Central memory CD8-positive, alpha-beta T cell (primary cell): ENCODE measurements around the gene UNC93B1.

Experiments
- ATAC-seq: fragments of 150-1000 bp; cut with Tn5 transposase; replicated peaks from 2 replicates; pipeline ENCODE4 v1.10.0; 2022; ENCODE audit warnings: mild to moderate bottlenecking, moderate FRiP score, moderate number of reproducible peaks; ENCODE audit not compliant: poor library complexity, severe bottlenecking; ENCODE audit errors: extremely low read depth
- DNase-seq, 2 donors: peaks; one replicate each; pipeline ENCODE4 v3.0.0; 2021; ENCODE audit warnings: low spot score in 2 of 2
- H3K27ac Mint-ChIP-seq: one replicate; pipeline ENCODE4 v1.8.0; 2022; ENCODE audit warnings: low read depth, mild to moderate bottlenecking, moderate library complexity, mixed read lengths
- H3K27me3 Mint-ChIP-seq: one replicate; pipeline ENCODE4 v1.8.0; 2022; ENCODE audit warnings: mixed read lengths
- H3K36me3 Mint-ChIP-seq: one replicate; pipeline ENCODE4 v1.8.0; 2022; ENCODE audit warnings: mild to moderate bottlenecking, moderate library complexity, mixed read lengths; ENCODE audit not compliant: insufficient read depth
- H3K4me1 Mint-ChIP-seq: one replicate; pipeline ENCODE4 v1.8.0; 2022; ENCODE audit warnings: mixed read lengths
- H3K4me3 Mint-ChIP-seq: one replicate; pipeline ENCODE4 v1.8.0; 2022; ENCODE audit warnings: mild to moderate bottlenecking, moderate library complexity, mixed read lengths
- H3K9me3 Mint-ChIP-seq: one replicate; pipeline ENCODE4 v1.8.0; 2022; ENCODE audit warnings: mixed read lengths

Gene UNC93B1

DNA sequence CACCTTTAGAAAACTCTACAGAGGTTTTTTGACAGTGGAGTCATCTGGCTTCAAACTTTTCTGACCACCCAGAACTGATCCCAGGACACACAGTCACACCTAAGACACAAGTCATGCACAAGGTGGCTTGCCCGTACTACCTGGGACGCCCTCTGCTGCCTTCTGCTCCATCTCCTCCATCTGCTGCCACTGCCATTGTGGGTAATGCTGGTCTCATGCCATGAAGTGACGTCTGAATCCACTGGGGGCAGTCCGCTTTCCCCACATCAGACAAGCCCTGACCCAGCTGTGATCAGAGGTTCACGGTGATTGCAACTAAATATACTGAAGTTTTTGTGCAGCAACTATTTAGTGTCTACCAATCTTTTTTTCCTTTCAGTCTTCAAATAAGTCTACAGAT lies 21.1 kb upstream of the UNC93B1 start:
- Mint-ChIP-seq H3K4me1 (peaks cover 11% of the 10 kb centered on the region), H3K9me3 (no peaks in the 10 kb centered on the region), H3K4me3 (no peak overlapping the region), H3K27ac (no peak overlapping the region), H3K36me3 (no peaks in the 10 kb centered on the region), H3K27me3 (peaks cover 11% of the 10 kb centered on the region)
- ATAC-seq (no peak), DNase-seq (no peak)

DNA sequence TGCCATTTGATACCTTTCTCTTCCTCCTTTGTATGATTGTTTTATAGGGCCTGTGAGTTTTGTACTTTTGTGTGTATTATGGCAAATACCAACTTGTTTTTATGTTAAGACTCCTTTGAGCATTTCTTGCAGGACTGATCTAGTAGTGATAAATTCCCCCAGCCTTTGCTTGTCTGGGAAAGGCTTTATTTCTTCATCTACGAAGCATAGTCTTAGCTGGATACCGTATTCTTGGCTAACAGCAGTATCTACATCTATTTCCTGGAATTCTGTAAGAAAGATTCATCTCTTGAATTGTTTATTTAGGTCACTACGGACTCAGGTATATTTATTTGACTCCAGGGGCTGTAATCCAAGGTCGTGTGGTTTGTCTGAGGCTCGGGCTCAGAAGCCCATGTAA lies 20.6 kb upstream of the UNC93B1 start:
- no peaks in the 10 kb centered on the region for H3K36me3 Mint-ChIP-seq
- H3K4me3 Mint-ChIP-seq: no peak overlapping the region
- DNase-seq: no peak
- no peak for ATAC-seq
- peaks cover 11% of the 10 kb centered on the region for H3K27me3 Mint-ChIP-seq
- no peak overlapping the region for H3K27ac Mint-ChIP-seq
- H3K4me1 Mint-ChIP-seq: peaks cover 7% of the 10 kb centered on the region
- H3K9me3 Mint-ChIP-seq: no peaks in the 10 kb centered on the region

DNA sequence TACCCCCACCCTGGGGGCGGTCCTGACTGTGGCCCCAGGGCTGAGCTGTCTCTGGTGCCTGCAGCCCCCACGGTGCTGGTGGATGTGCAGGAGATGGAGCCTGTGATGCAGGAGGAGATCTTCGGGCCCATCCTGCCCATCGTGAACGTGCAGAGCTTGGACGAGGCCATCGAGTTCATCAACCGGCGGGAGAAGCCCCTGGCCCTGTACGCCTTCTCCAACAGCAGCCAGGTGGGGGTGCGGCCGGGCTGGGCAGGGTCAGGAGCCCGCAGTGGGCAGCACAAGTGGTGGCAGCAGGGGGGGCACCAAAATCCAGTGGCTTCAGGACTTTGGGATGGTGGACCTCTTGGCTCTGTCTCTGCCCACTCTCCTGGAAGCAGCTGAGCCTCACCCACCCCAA lies 18.6 kb upstream of the UNC93B1 start:
- H3K4me1 Mint-ChIP-seq: peaks cover 4% of the 10 kb centered on the region
- H3K27ac Mint-ChIP-seq: no peak overlapping the region
- DNase-seq (no peak), ATAC-seq (no peak)
- no peaks in the 10 kb centered on the region for H3K36me3 Mint-ChIP-seq
- H3K9me3 Mint-ChIP-seq: no peaks in the 10 kb centered on the region
- peaks cover 11% of the 10 kb centered on the region for H3K27me3 Mint-ChIP-seq
- H3K4me3 Mint-ChIP-seq: no peak overlapping the region

DNA sequence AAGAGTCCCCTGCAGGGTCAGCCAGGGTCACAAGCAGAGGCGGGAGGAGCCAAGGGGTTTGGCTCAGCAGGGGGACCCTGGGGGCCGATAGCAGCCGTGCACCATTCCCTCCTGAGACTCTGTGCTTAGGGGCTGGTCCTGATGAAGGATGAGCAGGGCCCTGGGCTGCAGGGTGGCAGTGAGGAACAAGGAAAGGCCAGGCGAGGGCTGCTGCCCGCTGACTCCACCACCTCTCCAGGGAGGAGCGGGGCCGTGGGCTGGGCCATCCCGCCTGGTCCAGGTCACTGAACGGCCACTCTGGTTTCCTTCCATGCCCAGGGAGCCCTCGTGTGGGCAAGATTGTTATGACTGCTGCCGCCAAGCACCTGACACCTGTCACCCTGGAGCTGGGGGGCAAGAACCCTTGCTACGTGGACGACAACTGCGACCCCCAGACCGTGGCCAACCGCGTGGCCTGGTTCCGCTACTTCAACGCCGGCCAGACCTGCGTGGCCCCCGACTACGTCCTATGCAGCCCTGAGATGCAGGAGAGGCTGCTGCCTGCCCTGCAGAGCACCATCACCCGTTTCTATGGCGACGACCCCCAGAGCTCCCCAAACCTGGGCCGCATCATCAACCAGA lies 17.4 kb upstream of the UNC93B1 start:
- ATAC-seq (no peak), DNase-seq (no peak)
- H3K27ac Mint-ChIP-seq: no peak overlapping the region
- H3K4me3 Mint-ChIP-seq: no peak overlapping the region
- no peaks in the 10 kb centered on the region for H3K36me3 Mint-ChIP-seq
- H3K4me1 Mint-ChIP-seq: peaks cover 4% of the 10 kb centered on the region
- H3K27me3 Mint-ChIP-seq: peaks cover 11% of the 10 kb centered on the region
- H3K9me3 Mint-ChIP-seq: no peaks in the 10 kb centered on the region

DNA sequence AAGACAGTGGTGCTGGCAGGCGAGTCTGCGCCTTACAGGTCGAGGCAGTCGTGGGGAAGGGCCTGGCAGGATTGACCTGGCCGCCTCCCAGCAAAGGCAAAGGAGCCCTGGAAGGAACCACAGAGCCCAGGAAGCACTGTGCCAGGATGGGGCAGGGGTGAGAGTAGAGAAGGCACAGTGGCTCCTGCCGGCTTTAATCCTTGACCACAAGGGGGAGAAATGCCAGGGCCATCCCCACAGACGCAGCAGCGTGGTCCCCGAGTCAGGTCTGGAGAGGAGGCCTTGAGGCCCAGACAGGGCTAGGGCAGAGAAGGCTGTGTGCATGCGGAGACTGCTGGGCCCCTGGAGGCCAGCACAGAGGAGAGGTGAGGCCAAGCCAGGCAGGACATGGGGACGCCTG lies 16.7 kb upstream of the UNC93B1 start:
- ATAC-seq (no peak), DNase-seq (no peak)
- H3K36me3 Mint-ChIP-seq: no peaks in the 10 kb centered on the region
- peaks cover 11% of the 10 kb centered on the region for H3K27me3 Mint-ChIP-seq
- H3K4me3 Mint-ChIP-seq: no peak overlapping the region
- peaks cover 4% of the 10 kb centered on the region for H3K4me1 Mint-ChIP-seq
- H3K27ac Mint-ChIP-seq: no peak overlapping the region
- no peaks in the 10 kb centered on the region for H3K9me3 Mint-ChIP-seq

DNA sequence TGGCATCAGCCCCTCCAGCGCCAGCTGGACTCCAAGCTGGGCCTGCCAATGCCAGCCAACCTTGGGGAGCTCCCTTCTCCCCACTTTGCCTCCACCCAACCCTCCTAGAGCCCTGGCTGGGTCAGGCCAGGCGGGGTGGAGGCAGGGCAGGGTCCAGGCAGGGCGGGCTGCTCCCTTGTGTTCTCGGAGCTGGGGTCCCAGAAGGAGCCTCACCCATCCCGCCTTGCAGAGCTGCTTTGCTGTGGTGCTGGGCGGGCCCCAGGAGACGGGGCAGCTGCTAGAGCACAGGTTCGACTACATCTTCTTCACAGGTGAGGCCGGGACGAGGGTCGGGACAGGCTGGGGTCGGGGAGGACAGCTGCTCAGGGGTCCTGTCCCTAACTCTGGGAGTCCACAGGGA lies 15.6 kb upstream of the UNC93B1 start:
- H3K9me3 Mint-ChIP-seq: no peaks in the 10 kb centered on the region
- no peak overlapping the region for H3K27ac Mint-ChIP-seq
- DNase-seq: no peak
- ATAC-seq: no peak
- H3K4me1 Mint-ChIP-seq: no peaks in the 10 kb centered on the region
- H3K4me3 Mint-ChIP-seq: no peak overlapping the region
- H3K27me3 Mint-ChIP-seq: peaks cover 11% of the 10 kb centered on the region
- no peaks in the 10 kb centered on the region for H3K36me3 Mint-ChIP-seq

DNA sequence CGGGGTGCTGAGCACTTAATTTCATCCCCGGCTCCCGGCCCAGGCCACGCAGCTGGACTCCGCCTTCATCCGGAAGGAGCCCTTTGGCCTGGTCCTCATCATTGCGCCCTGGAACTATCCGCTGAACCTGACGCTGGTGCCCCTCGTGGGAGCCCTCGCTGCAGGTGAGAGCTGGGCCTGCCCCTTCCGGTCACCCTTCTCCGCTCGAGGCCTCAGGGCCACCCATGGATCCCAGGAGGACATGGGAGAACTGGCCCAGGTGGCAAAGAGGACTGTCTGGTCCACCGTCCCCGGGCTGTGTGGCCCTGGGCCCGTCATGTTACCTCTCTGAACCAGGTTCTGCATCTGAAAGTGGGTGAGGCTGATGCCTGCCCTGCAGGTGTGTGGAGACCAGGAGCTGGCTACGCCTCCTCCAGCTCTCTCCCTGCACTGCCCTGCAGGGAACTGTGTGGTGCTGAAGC lies 14.9 kb upstream of the UNC93B1 start:
- Mint-ChIP-seq H3K27me3 (peaks cover 17% of the 10 kb centered on the region), H3K36me3 (peaks cover 3% of the 10 kb centered on the region)

DNA sequence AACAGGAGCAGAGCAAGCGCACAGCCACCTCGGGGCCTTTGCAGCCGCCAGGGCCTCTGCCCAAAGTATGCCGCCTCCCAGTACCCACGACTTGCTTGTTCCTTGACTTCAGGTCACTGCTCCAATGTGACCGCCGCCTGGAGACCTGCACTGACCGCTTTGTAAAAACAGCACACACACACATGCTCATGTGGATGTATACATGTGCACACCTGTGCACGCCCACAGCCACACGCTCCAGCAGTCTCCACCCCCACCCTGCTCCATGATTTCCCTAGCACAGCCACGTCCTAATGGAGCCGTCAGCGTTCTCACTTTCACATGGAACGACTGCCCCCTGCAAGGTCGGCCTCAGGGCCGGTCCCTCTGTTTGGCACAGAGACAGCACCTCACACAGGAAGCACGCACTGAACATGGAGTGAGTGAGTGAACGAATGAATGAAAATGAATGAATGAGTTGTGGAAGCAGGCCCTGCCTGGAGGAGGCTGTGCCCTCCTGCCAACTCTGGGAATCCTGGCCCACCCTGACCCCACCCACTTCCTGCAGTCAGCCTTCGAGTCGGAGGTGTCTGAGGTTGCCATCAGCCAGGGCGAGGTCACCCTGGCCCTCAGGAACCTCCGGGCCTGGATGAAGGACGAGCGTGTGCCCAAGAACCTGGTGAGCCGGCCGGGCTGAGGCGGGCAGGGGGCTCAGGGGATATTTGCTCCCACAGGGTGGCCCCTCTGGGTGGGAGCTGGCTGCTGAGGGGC lies 14.3 kb upstream of the UNC93B1 start:
- ATAC-seq (no peak), DNase-seq (no peak)
- no peaks in the 10 kb centered on the region for H3K4me1 Mint-ChIP-seq
- no peaks in the 10 kb centered on the region for H3K9me3 Mint-ChIP-seq
- no peak overlapping the region for H3K4me3 Mint-ChIP-seq
- H3K27me3 Mint-ChIP-seq: peaks cover 19% of the 10 kb centered on the region
- H3K27ac Mint-ChIP-seq: no peak overlapping the region
- H3K36me3 Mint-ChIP-seq: peaks cover 3% of the 10 kb centered on the region

More for the DNA sequence above, 14.9 kb upstream of the UNC93B1 start:
- ATAC-seq: no peak
- Mint-ChIP-seq H3K27ac (no peak overlapping the region), H3K4me1 (no peaks in the 10 kb centered on the region), H3K9me3 (no peaks in the 10 kb centered on the region), H3K4me3 (no peak overlapping the region)
- no peak for DNase-seq

DNA sequence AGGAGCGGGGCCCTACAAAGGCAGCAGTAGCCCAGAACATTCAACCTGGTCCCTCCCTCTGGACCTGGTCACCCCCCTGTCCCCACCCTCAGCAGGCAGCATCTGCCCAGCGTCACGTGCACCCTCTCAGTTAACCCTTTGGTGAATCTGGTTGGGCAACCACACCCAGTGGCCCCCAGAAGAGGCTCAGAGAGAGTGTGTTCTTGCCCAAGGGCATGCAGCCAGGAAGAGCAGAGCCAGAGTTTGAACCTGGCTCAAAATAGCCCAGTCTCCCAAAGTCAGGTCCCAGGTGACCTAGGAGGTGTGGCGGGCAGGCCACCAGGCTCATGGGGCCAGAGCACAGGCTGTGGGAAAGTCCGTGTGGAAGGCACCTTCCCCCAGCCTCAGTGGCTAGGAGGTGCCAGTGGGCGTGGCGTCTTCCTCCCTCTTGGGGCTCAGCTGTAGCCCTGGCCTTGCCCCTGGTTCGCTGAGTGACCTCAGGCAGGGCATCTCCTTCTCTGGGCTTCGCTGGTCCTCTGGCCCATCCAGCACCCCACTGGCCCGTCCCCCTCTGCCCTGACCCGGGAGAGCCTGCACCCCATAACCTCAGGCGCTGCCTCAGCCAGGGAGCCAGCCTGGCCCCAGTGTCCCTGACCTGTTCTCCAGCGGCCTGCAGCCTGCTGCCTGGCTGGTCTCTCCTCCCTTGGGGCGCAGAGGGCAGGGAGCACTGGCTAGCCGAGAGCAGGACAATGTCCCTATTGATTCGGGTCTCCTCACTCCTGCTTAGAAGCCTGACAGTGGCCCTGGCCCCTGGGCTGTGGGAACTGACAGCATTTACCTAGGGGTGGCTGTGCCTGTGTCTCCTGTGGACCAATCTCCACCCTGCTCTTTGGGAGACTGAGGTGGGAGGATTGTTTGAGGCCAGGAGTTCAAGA lies 13.3 kb upstream of the UNC93B1 start:
- no peaks in the 10 kb centered on the region for H3K9me3 Mint-ChIP-seq
- peaks cover 3% of the 10 kb centered on the region for H3K36me3 Mint-ChIP-seq
- H3K27ac Mint-ChIP-seq: no peak overlapping the region
- no peaks in the 10 kb centered on the region for H3K4me1 Mint-ChIP-seq
- ATAC-seq (no peak), DNase-seq (no peak)
- no peak overlapping the region for H3K4me3 Mint-ChIP-seq
- peaks cover 19% of the 10 kb centered on the region for H3K27me3 Mint-ChIP-seq

DNA sequence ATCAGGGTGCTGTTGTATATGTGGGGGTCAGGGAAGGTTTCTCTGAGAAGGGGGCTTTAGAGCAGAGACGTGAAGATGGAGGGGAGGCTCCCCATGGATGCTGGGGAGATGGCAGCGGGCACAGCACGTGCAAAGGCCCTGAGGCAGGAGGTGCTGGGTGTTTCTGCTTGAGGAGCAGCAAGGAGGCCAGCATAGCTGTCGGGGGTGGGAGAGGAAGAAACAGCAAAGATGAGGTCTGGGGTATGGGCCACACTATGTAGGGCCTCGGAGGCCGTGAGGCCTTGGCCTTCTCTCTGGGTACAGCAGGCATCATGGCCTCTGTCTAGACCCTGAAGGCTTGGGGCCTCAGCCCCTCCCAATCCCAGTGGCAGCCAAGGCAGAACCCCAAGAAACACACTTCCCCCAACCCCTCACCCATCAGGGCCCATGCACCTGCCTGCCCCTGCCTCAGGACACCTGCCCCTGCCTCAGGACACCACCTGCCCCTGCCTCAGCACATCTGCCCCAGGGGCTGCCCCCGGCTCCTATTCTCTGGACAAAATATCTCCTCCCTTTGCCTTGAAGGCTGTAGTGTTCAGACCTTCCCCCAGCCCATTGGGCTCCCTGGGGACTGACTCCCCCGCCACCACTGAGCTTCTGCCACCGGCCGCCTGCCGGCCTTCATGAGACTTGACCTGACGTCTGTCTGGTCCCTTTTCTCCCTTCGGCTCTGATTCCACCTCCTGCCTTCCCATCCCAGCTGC lies 12.4 kb upstream of the UNC93B1 start:
- Mint-ChIP-seq H3K27me3 (peaks cover 19% of the 10 kb centered on the region), H3K4me1 (no peaks in the 10 kb centered on the region), H3K36me3 (peaks cover 3% of the 10 kb centered on the region), H3K27ac (no peak overlapping the region), H3K4me3 (no peak overlapping the region), H3K9me3 (no peaks in the 10 kb centered on the region)
- ATAC-seq (no peak), DNase-seq (no peak)

DNA sequence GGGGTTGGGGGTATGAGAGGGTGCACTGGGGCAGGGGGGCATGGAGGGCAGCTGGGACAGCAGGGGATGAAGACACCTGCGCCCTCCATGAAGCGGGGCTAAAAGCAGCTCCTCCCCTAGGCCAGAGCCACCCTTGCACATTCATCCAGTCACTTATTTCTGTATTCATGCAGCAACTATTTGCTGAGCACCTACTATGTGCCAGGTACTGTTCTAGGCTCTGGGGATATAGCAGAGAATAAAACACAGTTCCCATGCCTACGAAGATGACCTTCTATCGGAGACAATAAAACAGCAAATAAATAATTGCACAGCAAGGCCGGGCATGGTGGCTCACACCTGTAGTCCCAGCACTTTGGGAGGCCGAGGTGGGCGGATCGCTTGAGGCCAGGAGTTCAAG lies 11.6 kb upstream of the UNC93B1 start:
- DNase-seq: no peak
- H3K36me3 Mint-ChIP-seq: peaks cover 3% of the 10 kb centered on the region
- H3K27me3 Mint-ChIP-seq: peaks cover 13% of the 10 kb centered on the region
- no peak overlapping the region for H3K27ac Mint-ChIP-seq
- H3K4me1 Mint-ChIP-seq: no peaks in the 10 kb centered on the region
- ATAC-seq: no peak
- no peak overlapping the region for H3K4me3 Mint-ChIP-seq
- no peaks in the 10 kb centered on the region for H3K9me3 Mint-ChIP-seq

DNA sequence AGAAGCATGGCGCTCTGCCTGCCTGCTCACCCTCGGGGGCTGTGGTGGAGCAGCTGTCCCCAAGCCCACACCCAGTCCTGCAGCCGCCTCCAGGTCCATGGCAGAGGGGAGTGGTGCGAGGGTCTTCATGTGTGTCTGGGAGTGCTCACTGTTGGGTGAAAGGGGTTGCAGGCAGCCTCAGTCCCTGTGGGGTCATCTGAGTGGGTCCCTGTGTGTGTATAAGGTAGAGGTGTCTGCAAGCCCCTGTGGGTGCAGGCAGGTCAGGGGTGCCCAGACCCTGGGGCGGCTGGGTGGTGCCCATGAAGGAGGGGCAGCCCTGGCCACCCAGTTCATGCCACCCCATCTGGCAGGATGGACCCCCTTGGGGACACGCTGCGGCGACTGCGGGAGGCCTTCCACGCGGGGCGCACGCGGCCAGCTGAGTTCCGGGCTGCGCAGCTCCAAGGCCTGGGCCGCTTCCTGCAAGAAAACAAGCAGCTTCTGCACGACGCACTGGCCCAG lies 11.1 kb upstream of the UNC93B1 start:
- peaks cover 3% of the 10 kb centered on the region for H3K36me3 Mint-ChIP-seq
- ATAC-seq (no peak), DNase-seq (no peak)
- no peak overlapping the region for H3K27ac Mint-ChIP-seq
- no peaks in the 10 kb centered on the region for H3K4me1 Mint-ChIP-seq
- peaks cover 8% of the 10 kb centered on the region for H3K27me3 Mint-ChIP-seq
- no peak overlapping the region for H3K4me3 Mint-ChIP-seq
- H3K9me3 Mint-ChIP-seq: no peaks in the 10 kb centered on the region
